ENCODE data around the gene ZNF341. TPM values are rescaled to one million over a fixed set of nuclear protein-coding genes. Genes with fewer than 3 reads are reported as not detected.

The ZNF341 gene
- total and polyA plus RNA-seq, 8 donors: 0.58 to 6.2 (median 1.9) TPM

DNA sequence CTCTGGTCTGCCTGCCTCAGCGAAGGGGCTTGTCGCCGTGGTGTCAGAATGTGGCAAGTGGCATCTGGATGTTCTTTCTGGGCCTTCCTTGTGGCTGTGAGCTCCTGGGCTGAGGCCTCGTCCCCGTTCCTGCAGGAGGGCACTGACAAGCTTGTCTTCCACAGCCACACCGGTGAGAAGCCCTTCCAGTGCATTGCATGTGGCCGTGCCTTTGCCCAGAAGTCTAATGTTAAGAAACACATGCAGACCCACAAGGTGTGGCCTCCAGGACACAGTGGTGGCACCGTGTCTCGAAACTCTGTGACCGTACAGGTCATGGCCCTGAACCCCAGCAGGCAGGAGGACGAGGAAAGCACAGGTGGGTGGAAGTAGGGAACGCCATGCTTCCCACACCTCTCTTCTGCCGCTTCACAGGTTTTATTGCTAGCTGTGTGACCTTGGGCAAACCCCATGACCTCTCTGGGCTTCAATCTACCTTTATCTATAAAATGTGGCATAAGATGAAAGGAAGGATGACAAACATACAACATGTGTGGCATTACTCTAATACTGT, 30.0 kb downstream of the ZNF341 start:
- Histone ChIP-seq H3K27ac (no peak overlapping the region), H3K27me3 (no peaks in the 10 kb centered on the region), H3K36me3 (peaks cover 0 to 62% (median 50%) of the 10 kb centered on the region in 4 donors), H3K9me3 (peaks cover 0 to 10% (median 8%) of the 10 kb centered on the region in 4 donors), H3K4me3 (no peak overlapping the region), H3K4me1 (no peaks in the 10 kb centered on the region)
- DNase-seq: no peak
- 94 to 97% (median 96%) methylated on average over 13 of the region's 13 CpGs for WGBS, 5 donors
- TF ChIP-seq EP300 (IDR thresholded peaks at IDR 0.05) (no peak), POLR2AphosphoS5 (IDR thresholded peaks at IDR 0.05) (no peak), POLR2A (IDR thresholded peaks at IDR 0.05) (no peak)
- TF ChIP-seq, protein P1, sequence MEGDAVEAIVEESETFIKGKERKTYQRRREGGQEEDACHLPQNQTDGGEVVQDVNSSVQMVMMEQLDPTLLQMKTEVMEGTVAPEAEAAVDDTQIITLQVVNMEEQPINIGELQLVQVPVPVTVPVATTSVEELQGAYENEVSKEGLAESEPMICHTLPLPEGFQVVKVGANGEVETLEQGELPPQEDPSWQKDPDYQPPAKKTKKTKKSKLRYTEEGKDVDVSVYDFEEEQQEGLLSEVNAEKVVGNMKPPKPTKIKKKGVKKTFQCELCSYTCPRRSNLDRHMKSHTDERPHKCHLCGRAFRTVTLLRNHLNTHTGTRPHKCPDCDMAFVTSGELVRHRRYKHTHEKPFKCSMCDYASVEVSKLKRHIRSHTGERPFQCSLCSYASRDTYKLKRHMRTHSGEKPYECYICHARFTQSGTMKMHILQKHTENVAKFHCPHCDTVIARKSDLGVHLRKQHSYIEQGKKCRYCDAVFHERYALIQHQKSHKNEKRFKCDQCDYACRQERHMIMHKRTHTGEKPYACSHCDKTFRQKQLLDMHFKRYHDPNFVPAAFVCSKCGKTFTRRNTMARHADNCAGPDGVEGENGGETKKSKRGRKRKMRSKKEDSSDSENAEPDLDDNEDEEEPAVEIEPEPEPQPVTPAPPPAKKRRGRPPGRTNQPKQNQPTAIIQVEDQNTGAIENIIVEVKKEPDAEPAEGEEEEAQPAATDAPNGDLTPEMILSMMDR (IDR thresholded peaks at IDR 0.05): no peak
- intact Hi-C loops (cut with DNase I; ENCODE audit: low total_unique reads): no loop called here

GRCh38 chr20:33765099-33765498, 33.3 kb downstream of the ZNF341 start:
- intact Hi-C loops (cut with DNase I; ENCODE audit: low total_unique reads): no loop called here

DNA sequence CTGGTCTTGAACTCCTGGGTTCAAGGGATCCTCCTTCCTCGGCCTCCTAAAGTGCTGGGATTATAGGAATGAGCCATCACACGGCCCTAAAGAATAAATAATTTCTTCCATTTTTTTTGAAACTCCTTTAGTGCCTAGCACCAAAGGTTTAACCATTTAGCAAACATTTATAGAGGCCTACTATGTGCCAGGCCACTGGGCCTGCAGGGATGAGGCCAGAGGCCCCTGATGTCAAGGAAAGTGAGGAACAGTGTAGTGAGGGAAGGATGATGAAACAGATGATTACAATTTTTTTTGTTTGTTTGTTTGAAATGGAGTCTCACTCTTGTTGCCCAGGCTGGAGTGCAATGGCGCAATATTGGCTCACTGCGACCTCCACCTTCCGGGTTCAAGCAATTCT, 33.8 kb downstream of the ZNF341 start:
- Histone ChIP-seq H3K4me3 (no peak overlapping the region), H3K27me3 (no peaks in the 10 kb centered on the region), H3K4me1 (no peaks in the 10 kb centered on the region), H3K27ac (no peak overlapping the region), H3K9me3 (no peaks in the 10 kb centered on the region), H3K36me3 (peaks cover 6 to 69% (median 58%) of the 10 kb centered on the region in 4 donors)
- no peak for DNase-seq
- TF ChIP-seq POLR2AphosphoS5 (IDR thresholded peaks at IDR 0.05) (no peak), POLR2A (IDR thresholded peaks at IDR 0.05) (no peak), EP300 (IDR thresholded peaks at IDR 0.05) (no peak)
- TF ChIP-seq, protein P1 (IDR thresholded peaks at IDR 0.05): no peak
- WGBS, 5 donors: 95 to 98% (median 96%) methylated on average over 5 of the region's 5 CpGs
- intact Hi-C loops (cut with DNase I; ENCODE audit: low total_unique reads): no loop called here

More at GRCh38 chr20:33765099-33765498, 33.3 kb downstream of the ZNF341 start:
- DNase-seq: no peak
- no peaks in the 10 kb centered on the region for H3K27me3 ChIP-seq
- TF ChIP-seq EP300 (IDR thresholded peaks at IDR 0.05) (no peak), POLR2A (IDR thresholded peaks at IDR 0.05) (no peak), POLR2AphosphoS5 (IDR thresholded peaks at IDR 0.05) (no peak)
- TF ChIP-seq, protein P1 (IDR thresholded peaks at IDR 0.05): no peak
- no peaks in the 10 kb centered on the region for H3K9me3 ChIP-seq
- H3K36me3 ChIP-seq: peaks cover 6 to 66% (median 54%) of the 10 kb centered on the region in 4 donors
- 71 to 91% (median 88%) methylated on average over 2 of the region's 2 CpGs for WGBS, 5 donors
- no peaks in the 10 kb centered on the region for H3K4me1 ChIP-seq
- H3K4me3 ChIP-seq: no peak overlapping the region
- H3K27ac ChIP-seq: no peak overlapping the region

DNA sequence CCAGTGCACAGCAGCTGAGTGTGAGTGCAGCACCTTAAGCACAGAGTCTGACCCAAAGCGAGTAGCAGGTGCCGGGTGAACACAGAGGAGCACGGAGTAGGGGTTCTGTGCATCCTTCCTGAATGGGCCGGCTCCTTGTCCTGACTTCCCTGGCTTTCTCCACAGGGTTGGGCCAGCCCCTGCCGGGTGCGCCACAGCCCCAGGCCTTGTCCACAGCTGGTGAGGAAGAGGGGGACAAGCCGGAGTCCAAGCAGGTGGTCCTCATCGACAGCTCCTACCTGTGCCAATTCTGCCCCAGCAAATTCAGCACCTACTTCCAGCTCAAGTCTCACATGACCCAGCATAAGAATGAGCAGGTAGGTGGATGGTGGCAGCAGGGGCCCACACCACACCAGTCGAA, 34.9 kb downstream of the ZNF341 start:
- no peaks in the 10 kb centered on the region for H3K4me1 ChIP-seq
- no peak overlapping the region for H3K27ac ChIP-seq
- peaks cover 6 to 61% (median 53%) of the 10 kb centered on the region in 4 donors for H3K36me3 ChIP-seq
- no peak overlapping the region for H3K4me3 ChIP-seq
- intact Hi-C loops (cut with DNase I; ENCODE audit: low total_unique reads): no loop called here
- no peak for DNase-seq
- TF ChIP-seq, protein P1 (IDR thresholded peaks at IDR 0.05): no peak
- TF ChIP-seq EP300 (IDR thresholded peaks at IDR 0.05) (no peak), POLR2A (IDR thresholded peaks at IDR 0.05) (no peak), POLR2AphosphoS5 (IDR thresholded peaks at IDR 0.05) (no peak)
- H3K27me3 ChIP-seq: no peaks in the 10 kb centered on the region
- 94 to 98% (median 96%) methylated on average over 9 of the region's 9 CpGs for WGBS, 5 donors
- no peaks in the 10 kb centered on the region for H3K9me3 ChIP-seq
